Kidney epithelial cell (primary cell): ENCODE data around the gene SUN5. TPM values are rescaled to one million over a fixed set of nuclear protein-coding genes. Genes with fewer than 3 reads are reported as not detected.

ENCODE experiments used
- DNase-seq: peaks from one replicate; pipeline ENCODE4 v3.0.0-alpha.2; 2010; ENCODE audit warnings: low read depth
- H3K27me3 ChIP-seq: 2 replicates; pipeline ENCODE4 v1.6.0; 2011; ENCODE audit warnings: low read length; ENCODE audit not compliant: control insufficient read depth, insufficient read depth
- H3K36me3 ChIP-seq: 2 replicates; pipeline ENCODE4 v1.5.1; 2011; ENCODE audit warnings: low read length; ENCODE audit not compliant: control insufficient read depth, insufficient read depth
- H3K4me3 ChIP-seq: 2 replicates; pipeline ENCODE4 v1.5.1; 2011; ENCODE audit warnings: low read depth, mild to moderate bottlenecking, control low read depth, low read length
- total RNA-seq: library from RNA; depleted of rRNA; stranded (reverse); fragments of >200 nt; gene quantifications from 2 replicates; pipeline ENCODE4 v1.2.3, GENCODE V29; 2015
- TF ChIP-seq, protein P1 (sequence below): IDR thresholded peaks from 2 replicates; pipeline ENCODE4 v1.5.1; 2011; ENCODE audit warnings: mild to moderate bottlenecking, moderate library complexity, low read length, control low read depth, inconsistent platforms; ENCODE audit not compliant: insufficient read depth, poor library complexity, severe bottlenecking

SUN5 gene
- total RNA-seq, 1 donor from 2014 or later = not detected

DNA sequence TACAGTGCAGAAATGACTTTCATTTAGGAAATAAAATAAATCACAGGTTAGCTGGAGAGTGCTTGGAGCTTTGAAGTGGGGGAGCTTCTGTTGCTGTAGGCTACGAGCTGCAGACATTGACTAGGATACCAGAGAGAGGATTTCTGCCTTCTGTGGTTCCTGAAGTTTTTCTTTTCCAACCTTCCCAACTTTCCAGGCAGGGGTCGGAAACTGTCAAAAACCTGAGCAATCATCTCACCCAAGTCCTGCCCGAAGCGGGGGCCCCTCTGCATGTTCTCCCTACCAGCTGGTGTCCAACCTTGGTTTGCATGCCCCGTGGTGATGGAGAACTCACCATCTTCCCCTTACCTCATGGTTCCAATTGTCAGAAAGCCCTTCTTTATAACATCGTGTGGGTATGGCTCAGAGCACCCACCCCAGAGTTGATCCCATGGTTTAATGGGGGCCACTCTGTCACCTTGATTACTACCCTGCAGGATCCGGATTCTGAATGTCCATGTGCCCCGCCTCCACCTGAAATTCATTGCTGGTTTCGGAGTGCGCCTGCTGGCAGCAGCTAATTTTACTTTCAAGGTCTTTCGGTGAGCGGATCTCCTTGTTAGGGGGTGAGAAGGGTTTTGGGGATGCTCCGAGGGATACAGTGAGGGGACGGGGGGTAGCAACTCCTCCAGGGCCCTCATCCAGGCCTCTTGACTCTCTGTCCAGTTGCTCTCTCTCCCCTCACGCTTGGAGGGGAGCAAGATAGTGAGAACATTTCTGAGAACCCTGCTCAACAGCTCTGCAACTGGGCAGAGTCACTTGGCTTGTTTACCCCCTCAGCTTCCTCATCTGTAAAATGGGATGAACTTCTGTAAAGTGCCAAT is 8.3 kb upstream of the SUN5 start:
- Histone ChIP-seq H3K27me3 (no peaks in the 10 kb centered on the region), H3K4me3 (no peak overlapping the region), H3K36me3 (no peaks in the 10 kb centered on the region)
- TF ChIP-seq, protein P1, sequence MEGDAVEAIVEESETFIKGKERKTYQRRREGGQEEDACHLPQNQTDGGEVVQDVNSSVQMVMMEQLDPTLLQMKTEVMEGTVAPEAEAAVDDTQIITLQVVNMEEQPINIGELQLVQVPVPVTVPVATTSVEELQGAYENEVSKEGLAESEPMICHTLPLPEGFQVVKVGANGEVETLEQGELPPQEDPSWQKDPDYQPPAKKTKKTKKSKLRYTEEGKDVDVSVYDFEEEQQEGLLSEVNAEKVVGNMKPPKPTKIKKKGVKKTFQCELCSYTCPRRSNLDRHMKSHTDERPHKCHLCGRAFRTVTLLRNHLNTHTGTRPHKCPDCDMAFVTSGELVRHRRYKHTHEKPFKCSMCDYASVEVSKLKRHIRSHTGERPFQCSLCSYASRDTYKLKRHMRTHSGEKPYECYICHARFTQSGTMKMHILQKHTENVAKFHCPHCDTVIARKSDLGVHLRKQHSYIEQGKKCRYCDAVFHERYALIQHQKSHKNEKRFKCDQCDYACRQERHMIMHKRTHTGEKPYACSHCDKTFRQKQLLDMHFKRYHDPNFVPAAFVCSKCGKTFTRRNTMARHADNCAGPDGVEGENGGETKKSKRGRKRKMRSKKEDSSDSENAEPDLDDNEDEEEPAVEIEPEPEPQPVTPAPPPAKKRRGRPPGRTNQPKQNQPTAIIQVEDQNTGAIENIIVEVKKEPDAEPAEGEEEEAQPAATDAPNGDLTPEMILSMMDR = no peak
- DNase-seq = no peak

DNA sequence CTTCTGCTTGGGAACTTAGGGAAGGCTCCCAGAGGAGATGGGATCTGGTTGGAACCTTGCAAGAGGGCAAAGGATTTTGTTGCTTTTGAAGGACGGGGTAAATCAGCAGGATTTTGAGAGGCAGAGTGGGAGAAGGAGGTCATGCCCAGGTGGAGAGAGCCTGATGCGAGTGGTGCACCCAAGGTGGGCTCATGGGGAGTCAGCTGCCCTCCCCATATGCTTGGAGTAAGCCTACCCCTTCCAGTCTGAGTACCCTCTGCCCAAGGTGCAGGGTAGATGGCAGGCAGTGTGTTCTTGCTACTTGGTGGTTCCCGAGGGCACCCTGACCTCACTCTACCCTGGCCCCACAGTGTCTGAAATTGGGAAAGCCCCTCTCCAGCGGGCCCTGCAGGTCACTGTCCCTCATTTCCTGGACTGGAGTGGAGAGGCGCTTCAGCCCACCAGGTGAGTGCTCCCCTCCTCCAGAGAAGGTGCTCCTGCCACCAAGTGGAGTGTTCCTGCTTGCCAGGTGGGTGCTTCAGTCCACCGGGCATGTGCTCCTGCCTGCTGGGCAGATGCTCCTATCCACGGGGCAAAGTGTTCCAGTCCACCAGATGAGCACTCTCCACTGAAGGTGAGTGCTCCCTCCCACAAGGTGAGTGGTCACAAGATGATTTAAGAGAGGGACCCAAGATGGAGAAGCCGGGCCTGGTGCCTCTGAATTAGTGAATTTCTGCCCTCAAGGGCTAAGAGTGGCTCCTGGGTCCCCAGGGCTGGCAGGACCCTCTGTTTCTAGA is 6.6 kb upstream of the SUN5 start:
- H3K36me3 ChIP-seq = no peaks in the 10 kb centered on the region

DNA sequence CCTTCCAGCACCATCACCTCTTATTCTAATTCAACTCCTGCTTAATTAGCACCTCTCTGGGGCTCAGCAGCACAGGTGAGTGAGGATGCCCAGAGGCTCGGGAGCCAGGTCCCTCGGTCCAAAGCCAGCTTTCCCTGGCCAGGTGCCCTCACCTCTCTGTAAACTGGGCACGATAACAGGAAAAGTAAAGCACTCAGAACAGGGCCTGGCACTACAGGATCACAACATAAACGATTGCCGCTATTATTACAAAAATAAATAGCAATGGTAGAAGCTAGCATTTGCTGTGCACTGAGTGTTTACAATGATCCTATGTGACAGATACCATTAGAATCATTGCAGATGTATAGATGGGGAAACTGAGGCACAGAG is 5.9 kb upstream of the SUN5 start:
- Histone ChIP-seq H3K4me3 (no peak overlapping the region), H3K36me3 (no peaks in the 10 kb centered on the region), H3K27me3 (no peaks in the 10 kb centered on the region)
- TF ChIP-seq, protein P1 = no peak
- DNase-seq = no peak

More for the DNA sequence above, 6.6 kb upstream of the SUN5 start:
- TF ChIP-seq, protein P1 = no peak
- no peak overlapping the region for H3K4me3 ChIP-seq
- no peak for DNase-seq
- H3K27me3 ChIP-seq = no peaks in the 10 kb centered on the region

DNA sequence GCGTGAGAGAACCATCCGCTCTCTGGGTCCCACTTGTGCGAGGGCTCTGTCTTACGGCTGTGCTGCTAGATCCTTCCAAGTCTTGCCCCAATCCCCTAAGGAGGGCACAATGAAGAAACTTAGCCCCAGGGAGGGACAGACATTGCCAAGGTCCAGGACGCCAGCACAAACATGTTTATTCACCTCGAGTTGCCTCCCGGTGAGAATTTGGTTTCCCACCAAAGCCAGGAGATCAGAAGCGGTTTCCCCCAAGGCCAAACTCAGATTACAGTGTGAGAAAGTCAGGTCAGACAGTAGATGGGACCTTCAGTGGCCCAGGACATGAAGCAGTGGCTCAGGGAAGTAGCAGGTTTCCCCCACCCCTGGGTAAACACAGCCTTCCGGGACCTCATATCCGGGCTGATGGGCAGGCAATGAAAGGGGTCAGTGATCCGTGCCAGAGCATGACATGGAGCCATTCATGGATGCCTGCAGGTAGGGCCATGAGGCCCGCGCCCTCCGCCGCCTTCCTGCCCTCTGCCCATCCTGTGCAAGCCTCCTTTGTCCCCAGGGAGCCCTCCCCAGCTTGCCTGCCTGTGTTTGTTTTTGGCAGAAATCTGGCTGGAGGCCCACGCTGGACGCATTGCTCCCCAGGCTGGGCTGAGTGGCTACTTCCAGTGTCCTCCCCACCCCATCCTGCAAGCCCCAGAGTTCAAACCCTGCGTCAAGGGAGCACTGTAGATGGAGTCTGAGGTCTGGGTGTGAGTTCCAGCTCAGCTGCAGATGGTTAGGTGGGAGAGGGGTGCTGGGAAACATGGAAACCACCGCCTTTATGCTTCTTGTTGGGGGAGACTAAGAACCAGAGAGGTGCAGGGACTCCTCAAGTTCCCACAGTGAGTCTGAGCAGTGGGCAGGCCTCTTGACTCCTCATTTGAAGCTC is 5.2 kb upstream of the SUN5 start:
- H3K27me3 ChIP-seq = no peaks in the 10 kb centered on the region
- TF ChIP-seq, protein P1 = no peak
- H3K36me3 ChIP-seq = no peaks in the 10 kb centered on the region
- no peak for DNase-seq
- H3K4me3 ChIP-seq = no peak overlapping the region

DNA sequence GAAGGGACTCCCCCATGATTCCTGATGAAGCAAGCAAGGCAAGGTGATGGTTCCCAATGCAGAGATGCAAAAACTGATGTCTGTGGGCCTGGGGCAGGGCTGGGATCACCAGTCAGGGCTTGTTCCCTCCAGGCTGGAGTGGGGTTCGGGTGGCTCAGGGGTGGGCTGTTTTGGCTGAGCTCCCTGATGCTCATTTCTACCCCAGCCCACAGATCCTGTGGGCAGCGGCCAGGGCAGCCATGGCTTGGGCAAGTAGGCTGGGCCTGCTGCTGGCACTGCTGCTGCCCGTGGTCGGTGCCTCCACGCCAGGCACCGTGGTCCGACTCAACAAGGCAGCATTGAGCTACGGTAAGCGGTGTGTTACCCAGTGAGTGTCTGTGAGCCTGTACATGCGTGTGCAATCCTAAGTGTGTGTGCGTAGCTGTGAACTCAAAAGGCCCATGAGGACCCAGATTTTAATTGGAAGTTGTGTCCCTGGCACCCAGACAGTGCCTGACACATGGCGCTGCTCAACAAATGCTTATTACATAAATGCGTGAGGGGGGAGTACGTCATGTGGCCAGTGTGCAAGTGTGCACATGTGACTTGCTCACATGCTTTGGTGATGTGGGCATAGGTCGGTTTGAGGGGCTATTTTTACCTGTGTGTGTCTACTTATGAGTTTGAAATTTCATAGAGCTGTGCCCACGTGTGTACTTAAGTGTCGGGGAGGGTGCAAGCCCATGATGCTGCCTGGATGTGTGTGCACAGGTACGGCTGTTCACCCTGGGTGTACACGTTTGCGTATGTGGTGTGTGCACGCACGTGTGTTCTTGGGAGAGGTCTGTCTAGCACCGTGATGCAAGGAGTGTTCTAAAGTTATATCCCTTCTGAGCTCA is 4.3 kb upstream of the SUN5 start:
- DNase-seq = no peak
- Histone ChIP-seq H3K4me3 (no peak overlapping the region), H3K27me3 (no peaks in the 10 kb centered on the region), H3K36me3 (no peaks in the 10 kb centered on the region)
- TF ChIP-seq, protein P1 = no peak
